Nucleus accumbens (tissue), 56 donors: Measurements from ENCODE around the gene CASP3.

Experiments
- DNase-seq, 56 donors: peaks; one replicate each; lab custom pipeline; 2025; lab: John Stamatoyannopoulos, UW

CASP3 gene

DNA sequence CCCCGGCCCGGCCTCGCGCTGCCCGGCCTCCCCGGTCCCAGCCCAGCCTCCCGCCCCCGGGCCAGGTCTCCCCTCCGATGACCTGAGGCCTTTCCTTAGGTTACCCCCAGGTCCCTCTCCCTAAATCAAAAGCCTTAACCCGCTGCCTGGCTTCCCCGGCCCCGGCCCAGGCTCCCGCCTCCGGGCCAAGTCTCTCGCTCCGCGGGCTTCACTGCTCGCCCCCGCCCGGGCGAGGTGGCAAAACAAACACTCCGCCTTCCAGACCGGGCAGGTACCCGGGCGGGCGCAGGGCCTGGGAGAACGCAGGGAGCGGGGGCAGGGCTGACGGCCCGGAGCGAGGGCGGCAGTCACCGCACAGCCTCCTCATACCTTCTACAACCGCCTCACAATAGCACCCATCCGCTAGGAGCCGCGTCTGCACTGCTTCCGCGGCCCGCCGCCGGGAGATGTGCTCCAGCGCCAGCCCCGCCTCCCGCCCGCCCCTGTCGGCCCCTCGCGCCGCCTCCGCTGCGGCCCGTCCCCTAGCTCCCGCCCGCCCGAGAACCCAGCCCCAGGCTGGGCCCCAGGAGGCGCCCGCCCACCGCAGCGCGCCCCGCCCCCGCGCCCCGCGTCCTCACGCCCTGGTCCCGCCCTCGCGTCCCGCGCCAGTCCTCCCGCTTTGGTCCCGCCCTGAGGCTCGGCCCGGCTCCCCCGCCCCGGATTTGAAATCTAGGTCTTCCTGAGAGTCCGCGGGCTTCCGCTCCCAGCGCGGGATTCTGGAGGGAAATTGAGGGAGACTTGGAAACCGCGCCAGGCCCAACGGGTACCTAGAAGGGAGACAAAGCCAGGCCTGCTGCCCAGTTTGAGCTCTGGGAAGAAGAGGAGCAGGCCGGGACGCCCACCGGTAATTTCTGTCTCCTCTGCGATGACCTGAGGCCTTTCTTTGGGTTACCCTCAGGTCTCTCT, at the start of gene CASP3, which contains the start of gene PRIMPOL:
Gene CASP3, minus strand, starts transcription at position 422 of the 945 bp plus-strand sequence. CDS start 10,994 bp downstream, outside the sequence.
Gene PRIMPOL, plus strand, starts transcription at position 713 of the 945 bp plus-strand sequence. CDS start 7,403 bp downstream, outside the sequence.
- peak; percentile 59 to 98 (median 95) for DNase-seq

- no peak for DNase-seq
Observed at GRCh38 chr4:184697956-184698355, 48.7 kb upstream of the CASP3 start.

DNA sequence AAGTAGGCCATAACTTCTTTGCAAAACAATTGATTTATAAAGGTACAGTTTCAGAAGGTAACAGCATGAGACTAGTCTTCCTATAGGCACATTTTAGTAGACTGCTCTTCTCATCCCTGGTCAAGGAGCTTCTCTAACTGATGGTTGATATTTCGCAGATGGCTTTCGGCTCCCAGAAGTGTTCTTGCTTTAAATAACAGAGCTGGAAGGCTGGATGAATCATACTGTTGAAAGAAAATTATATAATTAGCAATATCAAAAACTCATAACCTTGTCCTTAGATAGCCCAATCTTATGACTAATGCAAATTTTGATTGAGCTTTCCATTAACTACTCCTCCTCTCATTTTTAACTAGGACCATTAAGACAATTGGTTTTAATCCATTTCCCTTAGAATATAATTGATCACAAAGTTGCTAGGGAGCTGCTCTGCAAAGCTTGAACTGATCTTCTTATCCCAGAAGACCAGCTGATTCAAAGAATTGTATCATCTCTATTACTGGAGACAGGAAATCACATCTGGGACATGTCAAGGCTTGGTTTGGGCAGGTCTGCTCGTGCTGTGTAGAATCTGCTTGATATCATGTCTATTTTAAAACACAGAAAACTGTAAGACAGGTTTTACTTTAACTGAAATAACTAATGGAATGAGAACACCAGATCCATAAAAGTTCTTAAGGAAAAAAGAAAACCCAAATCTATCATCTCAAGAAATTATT, 46.1 kb upstream of the CASP3 start:
- DNase-seq, result peak in 1 of 56 donors; percentile 8

- DNase-seq, result no peak
Observed at GRCh38 chr4:184694412-184694956, 45.2 kb upstream of the CASP3 start.

GRCh38 chr4:184693056-184693455, 43.8 kb upstream of the CASP3 start:
- DNase-seq, result no peak

- DNase-seq, result no peak
Observed at GRCh38 chr4:184689681-184690080, 40.4 kb upstream of the CASP3 start.

DNA sequence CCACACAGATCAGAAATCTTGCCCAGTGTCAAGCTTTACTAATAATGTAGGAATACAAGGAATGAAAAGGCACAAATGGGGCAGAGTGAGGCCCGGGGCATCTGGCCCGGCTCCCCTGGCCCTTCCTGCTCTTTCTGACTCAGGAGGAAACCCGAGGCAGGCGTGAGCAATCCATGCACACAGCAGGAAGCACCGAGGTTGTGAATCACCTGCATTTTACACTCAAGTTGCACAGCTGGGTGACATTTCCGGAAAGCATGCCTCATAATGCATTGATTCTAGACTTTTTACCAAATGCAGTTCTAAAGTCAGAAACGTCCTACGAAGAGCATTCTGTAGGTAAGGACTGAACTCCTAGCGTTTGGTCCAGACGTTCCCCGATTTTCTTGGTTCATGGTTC, 39.2 kb upstream of the CASP3 start:
- no peak for DNase-seq

DNA sequence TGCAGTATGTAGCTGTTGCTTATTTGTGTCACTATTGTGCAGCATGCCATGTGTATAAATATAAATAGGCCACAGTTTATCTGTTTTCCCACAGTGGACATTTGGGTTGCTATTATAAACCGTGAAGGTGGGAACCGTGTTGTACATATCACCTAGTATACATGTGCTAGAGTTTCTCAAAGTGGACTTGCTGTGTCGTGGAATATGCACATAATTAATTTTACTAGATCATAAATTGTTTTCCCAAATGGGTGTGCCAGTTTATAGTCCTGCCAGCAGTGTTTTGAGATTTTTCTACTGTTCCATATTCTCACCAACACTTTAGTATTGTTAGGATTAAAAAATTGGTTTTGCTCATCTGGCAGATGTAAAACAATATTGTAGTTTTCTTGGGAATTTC, 38.8 kb upstream of the CASP3 start:
- no peak for DNase-seq

- DNase-seq, result no peak
Observed at GRCh38 chr4:184684491-184685189, 35.4 kb upstream of the CASP3 start.

DNA sequence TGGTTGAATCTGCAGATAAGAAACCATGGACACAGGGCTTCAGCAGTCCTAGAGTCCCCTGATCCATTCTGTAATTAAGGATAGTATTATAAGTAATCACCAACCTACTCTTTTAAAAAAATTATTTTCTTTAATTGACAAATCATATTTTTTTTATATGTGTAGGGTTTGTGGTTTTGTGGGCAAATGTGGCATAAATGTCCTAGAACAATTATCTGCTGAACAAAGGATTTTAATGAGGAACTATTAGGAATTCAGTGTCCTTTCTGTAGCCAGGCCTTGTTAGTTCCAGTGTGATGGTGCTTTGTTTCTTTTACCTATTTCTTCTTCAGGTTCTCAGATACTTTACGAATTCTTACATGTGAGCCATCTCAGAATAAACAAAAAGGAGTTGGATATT, 32.7 kb upstream of the CASP3 start:
- DNase-seq, result no peak

DNA sequence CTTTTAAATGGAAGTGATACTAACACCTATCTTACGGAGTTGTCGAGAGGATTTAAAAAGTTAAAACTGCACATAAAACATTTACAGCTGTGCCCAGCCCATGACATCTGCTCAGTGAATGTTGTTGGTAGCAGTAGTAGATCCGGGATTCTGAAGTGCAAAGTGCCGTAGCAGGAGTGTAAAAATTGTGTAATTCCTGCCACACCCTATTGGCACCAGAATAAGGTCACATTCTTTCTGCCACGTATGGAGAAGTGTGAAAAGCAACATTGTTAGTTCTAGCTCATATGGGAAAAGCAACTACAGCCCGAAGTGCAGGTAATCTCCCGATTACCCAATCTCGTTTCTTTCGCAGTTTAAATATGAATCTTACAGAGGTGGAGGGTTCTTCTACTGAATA, 31.5 kb upstream of the CASP3 start:
- no peak for DNase-seq

DNA sequence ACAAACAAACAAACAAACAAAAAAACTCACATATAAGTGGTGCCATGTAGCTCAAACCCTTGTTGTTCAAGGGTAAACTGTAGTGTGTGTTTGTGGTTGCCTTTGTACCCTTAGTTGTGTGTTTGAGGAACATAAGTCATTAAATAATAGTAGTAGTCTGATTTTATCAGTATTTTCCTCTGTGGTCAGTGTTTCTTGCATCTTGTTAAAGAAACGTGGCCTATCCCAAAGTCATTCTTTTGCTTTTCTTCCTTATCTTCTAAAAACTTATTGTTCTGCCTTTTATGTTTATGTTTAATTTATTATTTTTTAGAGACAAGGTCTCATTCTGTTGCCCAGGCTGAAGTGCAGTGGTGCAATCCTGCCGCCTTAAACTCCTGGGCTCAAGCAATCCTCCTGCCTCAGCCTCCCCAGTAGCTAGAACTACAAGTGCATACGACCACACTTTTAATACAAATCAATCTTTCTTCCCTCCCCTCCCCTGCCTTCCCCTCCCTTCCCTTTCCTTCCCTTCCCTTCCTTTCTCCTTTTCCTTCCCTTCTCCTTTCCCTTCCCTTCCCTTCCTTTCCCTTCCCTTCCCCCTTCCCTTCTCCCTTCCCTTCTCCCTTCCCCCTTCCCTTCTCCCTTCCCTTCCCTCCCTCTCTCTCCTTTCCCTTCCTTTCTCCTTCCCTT, 26.7 kb upstream of the CASP3 start:
- no peak for DNase-seq

GRCh38 chr4:184675018-184675417, 25.8 kb upstream of the CASP3 start:
- DNase-seq, result no peak

DNA sequence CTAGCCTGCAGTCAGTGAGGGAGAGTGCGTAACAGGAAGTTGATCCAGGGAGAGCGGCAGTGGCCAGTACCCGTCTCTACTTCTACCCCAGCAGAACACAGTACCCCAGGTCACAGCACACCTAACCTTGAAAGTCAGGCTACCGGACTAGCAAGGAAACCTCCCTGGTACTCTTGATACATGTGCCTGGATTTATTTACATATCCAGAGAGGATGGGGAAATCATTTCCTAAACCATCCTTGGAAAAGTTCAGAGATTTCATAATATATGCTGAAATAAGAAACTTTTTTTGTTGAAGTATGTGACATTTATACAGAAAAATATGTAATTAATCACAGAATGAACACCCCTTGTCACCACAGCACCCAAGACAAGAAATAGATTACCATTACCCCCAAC, 24.8 kb upstream of the CASP3 start:
- no peak for DNase-seq

- DNase-seq, result no peak
Observed at GRCh38 chr4:184672741-184673140, 23.5 kb upstream of the CASP3 start.

DNA sequence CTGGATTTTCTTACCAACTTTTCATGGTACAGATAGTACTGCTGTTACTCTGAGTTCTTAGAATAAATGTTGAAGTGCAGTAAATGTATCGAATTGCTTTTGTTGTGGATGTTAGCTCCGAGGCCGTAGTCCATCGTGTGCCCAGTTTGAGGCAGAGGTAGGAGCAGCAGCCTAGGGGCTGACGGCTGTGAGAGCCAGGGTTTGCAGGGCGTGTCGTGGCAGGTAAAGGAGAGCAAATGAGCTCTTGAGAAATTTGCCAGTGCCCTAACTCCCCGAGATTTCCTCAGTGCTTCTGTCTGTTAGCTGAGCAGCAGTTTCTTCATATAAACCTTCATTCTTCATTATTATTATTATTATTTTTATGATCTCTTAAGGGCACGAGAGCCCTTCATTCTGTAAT, 21.9 kb upstream of the CASP3 start:
- no peak for DNase-seq

DNA sequence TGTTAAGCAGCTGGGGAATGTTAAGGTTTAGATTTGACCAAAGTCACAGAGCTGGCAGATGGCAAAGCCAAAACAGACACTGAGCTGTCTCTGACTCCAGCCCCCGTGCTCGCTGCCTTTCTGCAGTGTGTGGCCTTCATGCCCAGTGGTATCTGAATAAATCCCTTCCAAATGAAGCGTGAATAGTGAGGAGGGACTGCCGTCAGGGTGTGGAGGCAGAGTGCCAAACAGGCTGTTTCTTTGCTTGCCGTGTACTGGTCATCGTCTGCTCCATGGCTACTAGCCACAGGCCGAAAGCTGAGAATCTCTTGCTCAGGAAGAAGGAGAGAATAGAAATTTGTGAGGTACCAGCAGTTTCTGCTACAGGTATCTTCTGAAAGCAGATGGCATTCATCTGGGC, 20.0 kb upstream of the CASP3 start:
- DNase-seq, result peak in 5 of 56 donors; percentile 2 to 28 (median 13)

GRCh38 chr4:184668511-184669114, 19.4 kb upstream of the CASP3 start:
- DNase-seq, result no peak

GRCh38 chr4:184668096-184668495, 18.8 kb upstream of the CASP3 start:
- DNase-seq, result no peak

- DNase-seq, result no peak
Observed at GRCh38 chr4:184666670-184667069, 17.4 kb upstream of the CASP3 start.
